GM12878 (cell line): Measurements from ENCODE around the gene INSYN2B.

Source experiments
- BHLHE40 ChIP-seq, 2 experiments: fragments of 450-650 bp in 1 of 2; IDR thresholded peaks; 2 replicates each; pipeline ENCODE4 v1.6.1; 2011 to 2017; ENCODE audit warnings: low read depth in 2 of 2, borderline replicate concordance in 1 of 2, improper control_type of control experiment in 1 of 2, low read length in 1 of 2, mild to moderate bottlenecking in 1 of 2
- CBFB ChIP-seq: IDR thresholded peaks from 2 replicates; pipeline ENCODE4 v1.6.1; 2016; ENCODE audit warnings: antibody characterized with exemption, low read depth
- EZH2 ChIP-seq: IDR thresholded peaks from 2 replicates; pipeline ENCODE4 v1.6.1; 2012; ENCODE audit warnings: low read depth, mild to moderate bottlenecking, control low read depth, inconsistent platforms, low read length, borderline replicate concordance; ENCODE audit not compliant: control insufficient read depth
- JUND ChIP-seq: IDR thresholded peaks from 2 replicates; pipeline ENCODE4 v1.6.1; 2012; ENCODE audit warnings: low read depth, mild to moderate bottlenecking, low read length, improper control_type of control experiment, moderate library complexity
- MXI1 ChIP-seq: fragments of 150-350 bp; IDR thresholded peaks from 2 replicates; pipeline ENCODE4 v1.6.1; 2011; ENCODE audit warnings: low read depth, mild to moderate bottlenecking, inconsistent platforms, low read length, improper control_type of control experiment
- POLR2A ChIP-seq: IDR thresholded peaks from 2 replicates; pipeline ENCODE4 v1.6.1; 2011; ENCODE audit warnings: low read depth, mild to moderate bottlenecking, low read length
- RFX5 ChIP-seq: IDR thresholded peaks from 2 replicates; pipeline ENCODE4 v1.6.1; 2011; ENCODE audit warnings: low read depth, low read length, improper control_type of control experiment
- SMC3 ChIP-seq: IDR thresholded peaks from 2 replicates; pipeline ENCODE4 v1.6.1; 2011; ENCODE audit warnings: low read length, improper control_type of control experiment, borderline replicate concordance
- TF ChIP-seq, protein P1 (sequence below), 3 experiments: IDR thresholded peaks in 2 of 3; conservative IDR thresholded peaks in 1 of 3; 2 replicates each; pipeline ENCODE4 v1.5.1; 2011; ENCODE audit warnings: low read depth in 3 of 3, low read length in 3 of 3, mild to moderate bottlenecking in 3 of 3, control low read depth in 2 of 3, moderate library complexity in 2 of 3, inconsistent platforms in 1 of 3, mixed read lengths in 1 of 3; ENCODE audit not compliant: control insufficient read depth in 2 of 3, insufficient read depth in 1 of 3; ENCODE audit errors: extremely low read depth in 1 of 3
- TF ChIP-seq, protein P2 (sequence below): IDR thresholded peaks from 2 replicates; pipeline ENCODE4 v1.6.1; 2012; ENCODE audit warnings: low read depth, low read length, improper control_type of control experiment
- TF ChIP-seq, protein P3 (sequence below): IDR thresholded peaks from 2 replicates; pipeline ENCODE4 v1.6.1; 2012; ENCODE audit warnings: low read length, inconsistent platforms
- TF ChIP-seq, protein P4 (sequence below): fragments of 450-650 bp; formaldehyde crosslinking; IDR thresholded peaks from 2 replicates; pipeline ENCODE4 v1.4.0; 2020; ENCODE audit warnings: mild to moderate bottlenecking, moderate library complexity

DNA sequence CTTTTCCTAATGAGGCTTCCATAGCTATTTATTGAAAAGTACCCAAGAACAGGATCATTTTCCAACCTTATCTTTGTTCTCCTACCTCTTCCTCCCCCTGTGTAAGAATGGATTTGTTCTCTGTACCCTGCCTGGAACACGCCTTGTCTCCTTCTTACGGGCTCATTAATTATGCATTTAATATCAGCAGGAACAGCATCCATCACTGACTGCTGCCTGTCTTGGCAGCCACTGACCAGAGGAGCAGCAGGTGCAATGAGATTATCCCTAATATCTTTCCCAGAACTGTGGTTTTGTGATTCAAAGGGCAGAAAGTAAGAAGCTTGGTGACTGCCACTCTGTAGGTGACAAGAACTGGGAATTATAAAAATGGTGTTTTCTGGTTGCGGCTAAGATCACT lies 19.3 kb upstream of the INSYN2B start:
- no peak for TF ChIP-seq JUND
- TF ChIP-seq BHLHE40 (IDR thresholded peaks at IDR 0.05; ENCODE audit: borderline replicate concordance in 1 of 2, low read depth in 2 of 2, low read length in 1 of 2) = no peak
- TF ChIP-seq, protein P1, sequence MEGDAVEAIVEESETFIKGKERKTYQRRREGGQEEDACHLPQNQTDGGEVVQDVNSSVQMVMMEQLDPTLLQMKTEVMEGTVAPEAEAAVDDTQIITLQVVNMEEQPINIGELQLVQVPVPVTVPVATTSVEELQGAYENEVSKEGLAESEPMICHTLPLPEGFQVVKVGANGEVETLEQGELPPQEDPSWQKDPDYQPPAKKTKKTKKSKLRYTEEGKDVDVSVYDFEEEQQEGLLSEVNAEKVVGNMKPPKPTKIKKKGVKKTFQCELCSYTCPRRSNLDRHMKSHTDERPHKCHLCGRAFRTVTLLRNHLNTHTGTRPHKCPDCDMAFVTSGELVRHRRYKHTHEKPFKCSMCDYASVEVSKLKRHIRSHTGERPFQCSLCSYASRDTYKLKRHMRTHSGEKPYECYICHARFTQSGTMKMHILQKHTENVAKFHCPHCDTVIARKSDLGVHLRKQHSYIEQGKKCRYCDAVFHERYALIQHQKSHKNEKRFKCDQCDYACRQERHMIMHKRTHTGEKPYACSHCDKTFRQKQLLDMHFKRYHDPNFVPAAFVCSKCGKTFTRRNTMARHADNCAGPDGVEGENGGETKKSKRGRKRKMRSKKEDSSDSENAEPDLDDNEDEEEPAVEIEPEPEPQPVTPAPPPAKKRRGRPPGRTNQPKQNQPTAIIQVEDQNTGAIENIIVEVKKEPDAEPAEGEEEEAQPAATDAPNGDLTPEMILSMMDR (IDR thresholded peaks at IDR 0.05 in 2 of 3, conservative IDR thresholded peaks at IDR 0.05 in 1 of 3; ENCODE audit: control insufficient read depth in 2 of 3, extremely low read depth in 1 of 3, insufficient read depth in 1 of 3, low read depth in 3 of 3, low read length in 3 of 3) = no peak
- TF ChIP-seq POLR2A = no peak
- no peak for TF ChIP-seq CBFB
- TF ChIP-seq, protein P2, sequence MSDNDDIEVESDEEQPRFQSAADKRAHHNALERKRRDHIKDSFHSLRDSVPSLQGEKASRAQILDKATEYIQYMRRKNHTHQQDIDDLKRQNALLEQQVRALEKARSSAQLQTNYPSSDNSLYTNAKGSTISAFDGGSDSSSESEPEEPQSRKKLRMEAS = no peak
- TF ChIP-seq EZH2 = no peak
- TF ChIP-seq, protein P3, sequence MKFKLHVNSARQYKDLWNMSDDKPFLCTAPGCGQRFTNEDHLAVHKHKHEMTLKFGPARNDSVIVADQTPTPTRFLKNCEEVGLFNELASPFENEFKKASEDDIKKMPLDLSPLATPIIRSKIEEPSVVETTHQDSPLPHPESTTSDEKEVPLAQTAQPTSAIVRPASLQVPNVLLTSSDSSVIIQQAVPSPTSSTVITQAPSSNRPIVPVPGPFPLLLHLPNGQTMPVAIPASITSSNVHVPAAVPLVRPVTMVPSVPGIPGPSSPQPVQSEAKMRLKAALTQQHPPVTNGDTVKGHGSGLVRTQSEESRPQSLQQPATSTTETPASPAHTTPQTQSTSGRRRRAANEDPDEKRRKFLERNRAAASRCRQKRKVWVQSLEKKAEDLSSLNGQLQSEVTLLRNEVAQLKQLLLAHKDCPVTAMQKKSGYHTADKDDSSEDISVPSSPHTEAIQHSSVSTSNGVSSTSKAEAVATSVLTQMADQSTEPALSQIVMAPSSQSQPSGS = no peak
- TF ChIP-seq, protein P4, sequence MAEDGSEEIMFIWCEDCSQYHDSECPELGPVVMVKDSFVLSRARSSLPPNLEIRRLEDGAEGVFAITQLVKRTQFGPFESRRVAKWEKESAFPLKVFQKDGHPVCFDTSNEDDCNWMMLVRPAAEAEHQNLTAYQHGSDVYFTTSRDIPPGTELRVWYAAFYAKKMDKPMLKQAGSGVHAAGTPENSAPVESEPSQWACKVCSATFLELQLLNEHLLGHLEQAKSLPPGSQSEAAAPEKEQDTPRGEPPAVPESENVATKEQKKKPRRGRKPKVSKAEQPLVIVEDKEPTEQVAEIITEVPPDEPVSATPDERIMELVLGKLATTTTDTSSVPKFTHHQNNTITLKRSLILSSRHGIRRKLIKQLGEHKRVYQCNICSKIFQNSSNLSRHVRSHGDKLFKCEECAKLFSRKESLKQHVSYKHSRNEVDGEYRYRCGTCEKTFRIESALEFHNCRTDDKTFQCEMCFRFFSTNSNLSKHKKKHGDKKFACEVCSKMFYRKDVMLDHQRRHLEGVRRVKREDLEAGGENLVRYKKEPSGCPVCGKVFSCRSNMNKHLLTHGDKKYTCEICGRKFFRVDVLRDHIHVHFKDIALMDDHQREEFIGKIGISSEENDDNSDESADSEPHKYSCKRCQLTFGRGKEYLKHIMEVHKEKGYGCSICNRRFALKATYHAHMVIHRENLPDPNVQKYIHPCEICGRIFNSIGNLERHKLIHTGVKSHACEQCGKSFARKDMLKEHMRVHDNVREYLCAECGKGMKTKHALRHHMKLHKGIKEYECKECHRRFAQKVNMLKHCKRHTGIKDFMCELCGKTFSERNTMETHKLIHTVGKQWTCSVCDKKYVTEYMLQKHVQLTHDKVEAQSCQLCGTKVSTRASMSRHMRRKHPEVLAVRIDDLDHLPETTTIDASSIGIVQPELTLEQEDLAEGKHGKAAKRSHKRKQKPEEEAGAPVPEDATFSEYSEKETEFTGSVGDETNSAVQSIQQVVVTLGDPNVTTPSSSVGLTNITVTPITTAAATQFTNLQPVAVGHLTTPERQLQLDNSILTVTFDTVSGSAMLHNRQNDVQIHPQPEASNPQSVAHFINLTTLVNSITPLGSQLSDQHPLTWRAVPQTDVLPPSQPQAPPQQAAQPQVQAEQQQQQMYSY (CRISPR knock-in tag) = no peak
- no peak for TF ChIP-seq MXI1
- TF ChIP-seq SMC3 = no peak
- no peak for TF ChIP-seq RFX5
